Muscle of arm (tissue), 12 donors: ENCODE measurements around the gene UFSP2. TPM values are rescaled to one million over a fixed set of nuclear protein-coding genes. Genes with fewer than 3 reads are reported as not detected.

ENCODE experiments used
- DNase-seq: peaks from one replicate; pipeline ENCODE4 v3.0.0-alpha.2; 2013
- polyA plus RNA-seq, 12 donors: library from polyadenylated mRNA; unstranded; fragments of 120-200 nt; gene quantifications; one replicate each; pipeline ENCODE4 v1.2.1, GENCODE V29; 2013; ENCODE audit not compliant: insufficient read length in 12 of 12

The UFSP2 gene
- polyA plus RNA-seq, 12 donors: 39.4 to 59.1 (median 51.5) TPM; not detected in 1

DNA sequence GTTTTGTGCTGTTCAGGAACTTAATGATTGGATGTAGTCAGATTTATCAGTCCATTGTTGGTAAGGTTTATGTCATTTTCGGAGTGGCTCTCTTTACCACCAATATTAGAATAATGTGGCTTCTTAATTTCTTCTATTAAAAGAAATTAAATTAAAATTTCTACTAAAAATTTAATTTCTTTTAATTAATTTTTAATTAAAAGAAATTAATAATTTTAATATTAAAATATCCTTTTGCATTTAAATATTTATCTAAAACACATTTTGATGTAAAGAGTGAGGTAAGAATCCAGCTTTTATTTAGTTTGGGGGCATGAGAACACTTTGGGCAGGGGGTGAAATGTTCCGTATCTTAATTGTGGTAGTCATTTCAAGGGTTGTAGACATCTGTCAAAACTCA, 15.7 kb upstream of the UFSP2 start:
- DNase-seq: no peak

DNA sequence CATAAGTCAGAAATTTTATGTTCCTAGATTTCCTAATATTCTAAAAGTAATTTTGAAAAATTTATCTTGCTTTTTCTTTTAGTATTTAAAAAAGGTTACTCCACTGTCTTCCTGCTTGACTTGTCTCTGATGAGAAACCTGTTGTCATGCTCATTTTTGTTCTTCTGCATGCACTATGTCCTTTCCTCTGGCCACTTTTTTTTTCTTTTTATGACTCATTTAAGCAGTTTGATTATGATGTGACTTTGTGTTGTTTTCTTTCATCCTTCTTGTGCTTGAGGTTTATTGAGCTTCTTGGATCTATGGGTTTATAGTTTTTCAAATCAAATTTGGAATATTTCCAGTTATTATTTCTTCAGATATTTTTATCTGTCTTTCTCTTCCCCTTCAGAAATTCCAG, 12.0 kb upstream of the UFSP2 start:
- DNase-seq: no peak

DNA sequence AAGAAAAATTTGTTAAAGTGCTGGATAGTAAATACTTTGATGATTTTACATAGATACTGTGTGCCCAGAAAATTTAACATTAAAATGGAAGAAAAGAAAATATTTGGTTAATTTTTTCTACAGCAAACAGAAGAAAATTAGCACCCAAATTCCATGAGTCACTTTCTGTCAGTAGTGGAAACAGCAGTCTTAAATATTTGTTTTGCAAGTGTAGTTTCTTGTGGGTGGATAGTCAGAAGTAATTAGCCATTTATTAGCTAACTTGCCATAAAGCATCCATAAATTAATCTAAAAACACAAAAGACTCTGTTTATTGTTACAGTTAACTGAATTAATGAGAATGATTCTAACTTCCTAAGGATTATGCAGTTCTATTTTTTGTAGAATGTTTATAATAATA, 9.7 kb upstream of the UFSP2 start:
- DNase-seq: no peak

DNA sequence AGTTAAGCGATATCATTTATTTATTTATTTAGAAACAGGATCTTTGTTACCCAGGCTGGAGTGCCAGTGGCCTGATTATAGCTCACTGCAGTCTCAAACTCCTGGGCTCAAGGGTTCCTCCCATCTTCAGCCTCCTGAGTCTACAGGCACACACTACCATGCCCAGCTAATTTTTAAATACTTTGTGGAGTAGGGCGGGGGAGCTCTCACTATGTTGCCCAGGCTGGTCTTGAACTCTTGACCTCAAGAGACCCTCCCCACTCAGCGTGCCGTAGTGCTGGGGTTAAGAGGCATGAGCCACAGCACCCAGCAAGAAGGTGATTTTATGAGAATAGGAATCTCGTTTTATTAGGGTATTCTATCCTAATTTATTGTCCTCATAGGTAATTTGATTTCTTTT, 3.9 kb upstream of the UFSP2 start:
- no peak for DNase-seq

DNA sequence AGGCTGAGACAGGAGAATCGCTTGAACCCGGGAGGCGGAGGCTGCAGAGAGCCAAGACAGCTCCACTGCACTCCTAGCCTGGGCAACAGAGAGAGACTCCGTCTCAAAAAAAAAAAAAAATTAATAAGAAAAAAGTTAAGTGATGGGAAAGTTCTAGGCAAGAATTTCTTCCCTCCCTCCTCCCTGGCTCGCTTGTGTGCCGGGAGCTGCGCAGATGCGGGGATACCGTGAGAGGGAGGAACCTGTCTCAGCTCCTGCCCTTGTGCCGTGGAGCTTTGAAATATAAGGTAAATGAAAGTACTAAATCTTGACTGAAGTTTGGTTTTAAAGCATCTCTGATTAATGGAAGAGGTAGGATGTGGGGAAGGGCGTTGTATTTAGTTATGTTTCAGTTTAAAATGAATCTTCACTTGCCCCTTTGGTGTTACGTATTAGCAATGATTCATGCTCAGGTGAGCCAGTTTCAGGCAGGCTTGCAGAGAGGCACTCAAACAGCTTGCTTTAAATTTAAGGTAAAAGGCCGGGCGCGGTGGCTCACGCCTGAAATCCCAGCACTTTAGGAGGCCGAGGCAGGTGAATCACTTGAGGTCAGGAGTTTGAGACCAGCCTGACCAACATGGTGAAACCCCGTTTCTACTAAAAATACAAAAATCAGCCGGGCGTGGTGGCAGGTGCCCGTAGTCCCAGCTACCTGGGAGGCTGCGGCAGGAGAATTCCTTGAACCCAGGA, 1.4 kb upstream of the UFSP2 start:
- DNase-seq: no peak

DNA sequence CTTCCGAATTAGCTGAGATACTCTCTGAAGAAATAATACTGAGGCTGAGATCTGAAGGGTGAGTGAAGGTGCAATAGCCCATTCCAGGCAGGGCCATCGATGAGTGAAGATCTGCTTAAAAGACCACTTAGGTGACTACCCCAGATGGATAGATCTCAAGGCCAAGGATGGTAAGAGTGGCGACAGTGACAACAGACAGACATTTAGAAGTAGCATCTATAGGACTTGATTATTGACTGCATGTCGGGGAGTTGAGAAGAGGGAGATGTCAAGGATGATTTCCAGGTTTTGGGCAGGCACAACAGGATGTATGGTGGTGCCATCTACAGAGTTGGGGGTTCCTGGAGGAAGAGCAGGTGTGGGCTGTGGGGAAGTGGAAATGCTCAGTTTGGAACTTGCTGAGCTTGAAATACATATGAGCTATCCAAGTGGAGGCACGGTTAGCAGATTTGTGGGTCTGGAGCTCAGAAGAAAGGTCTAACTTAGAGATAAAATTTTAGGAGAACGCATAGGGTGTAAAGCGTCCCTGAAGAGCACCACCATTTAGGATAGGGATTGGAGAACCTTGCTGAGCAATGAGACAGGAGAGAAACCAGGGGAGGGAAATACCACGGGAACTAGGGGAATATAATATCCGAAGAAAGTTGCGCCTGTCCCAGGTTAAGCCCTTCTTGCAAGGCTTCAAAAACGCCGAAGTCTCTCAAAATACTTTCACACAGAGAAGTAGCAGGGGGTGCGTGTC, 688 bp downstream of the UFSP2 start:
- DNase-seq: no peak

DNA sequence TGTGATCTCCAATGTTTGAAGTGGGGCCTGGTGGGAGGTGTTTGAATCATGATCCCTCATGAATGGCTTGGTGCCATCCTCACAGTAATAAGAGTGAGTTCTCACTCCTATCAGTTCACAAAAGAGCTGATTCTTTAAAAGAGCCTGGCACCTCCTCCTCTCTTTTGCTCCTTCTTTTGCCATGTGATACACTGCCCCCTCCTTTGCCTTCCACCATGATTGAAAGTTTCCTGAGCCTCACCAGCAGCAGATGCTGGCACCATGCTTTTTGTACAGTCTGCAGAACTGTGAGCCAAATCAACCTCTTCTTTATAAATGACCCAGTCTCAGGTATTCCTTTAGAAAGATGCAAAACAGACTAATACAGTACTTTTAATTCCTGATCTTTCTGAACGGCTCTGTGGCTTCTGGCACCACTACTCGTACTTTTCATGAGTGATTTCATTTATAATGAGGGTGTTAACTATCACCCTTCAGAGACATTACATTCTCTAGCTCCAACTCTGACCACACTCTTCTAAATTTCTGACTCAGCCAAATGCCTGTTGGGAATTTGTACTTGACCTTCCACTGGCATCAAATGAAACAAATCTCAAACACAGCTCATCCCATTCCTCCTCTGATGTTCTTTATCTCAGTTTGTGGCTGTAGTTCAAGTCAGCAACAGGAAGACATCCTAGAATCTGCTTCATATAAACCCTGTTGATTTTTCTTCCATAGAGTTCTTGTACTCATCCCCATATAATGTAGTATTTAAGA, 4.2 kb downstream of the UFSP2 start:
- DNase-seq: no peak

DNA sequence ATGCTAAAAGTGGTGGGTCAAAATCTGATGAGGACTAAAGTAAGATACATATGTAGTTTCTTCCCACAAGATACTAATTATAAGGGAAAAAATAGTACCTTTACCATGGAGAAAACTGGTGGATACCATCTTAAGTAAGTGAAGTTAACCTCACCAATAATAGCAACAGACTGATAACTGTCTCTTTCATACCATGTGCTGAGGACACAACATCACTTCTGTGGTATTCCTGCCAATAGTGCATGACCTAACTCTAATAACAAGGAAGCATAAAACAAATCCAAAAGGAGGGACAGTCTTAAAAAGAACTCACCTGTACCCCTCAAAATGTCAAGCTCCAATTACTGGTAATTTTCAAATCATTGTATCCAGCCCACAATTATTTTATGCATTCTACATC, 8.8 kb downstream of the UFSP2 start:
- DNase-seq: no peak

DNA sequence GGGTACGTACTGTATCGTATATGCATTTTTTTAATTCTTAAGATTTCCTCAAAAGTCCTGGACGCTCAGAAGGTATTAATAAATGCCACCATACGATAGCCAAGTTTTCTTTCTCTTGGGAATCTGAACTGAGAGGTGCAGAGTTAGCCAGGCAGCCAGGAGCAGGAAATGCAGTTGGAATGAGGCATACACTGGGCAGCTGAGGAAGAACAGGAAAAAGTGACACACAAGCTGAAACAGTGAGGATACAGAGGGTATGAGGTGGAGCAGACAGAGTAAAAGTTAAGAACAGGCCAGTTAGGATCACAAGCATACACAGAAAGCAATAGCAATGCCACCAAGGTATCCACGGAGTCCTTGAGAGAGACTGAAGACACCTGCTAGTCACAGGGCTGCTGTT, 13.4 kb downstream of the UFSP2 start:
- no peak for DNase-seq

DNA sequence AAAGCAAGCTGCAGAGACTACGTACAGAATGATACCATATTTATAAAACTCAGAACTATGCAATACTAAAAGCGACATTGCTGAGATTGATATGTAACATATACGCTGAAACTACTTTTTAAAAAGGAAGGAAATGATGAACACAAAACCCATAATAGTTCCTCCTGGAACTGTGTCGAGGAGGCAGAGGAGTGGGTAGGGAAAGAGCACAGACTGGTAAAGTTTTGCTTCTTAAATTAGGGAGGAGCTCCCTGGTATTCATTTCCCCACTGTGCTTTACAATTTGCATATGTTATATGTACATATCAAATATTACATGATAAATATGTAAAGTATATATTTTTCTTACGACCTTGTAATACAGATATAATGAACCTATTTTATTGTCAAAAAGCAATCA, 13.9 kb downstream of the UFSP2 start:
- DNase-seq: no peak

DNA sequence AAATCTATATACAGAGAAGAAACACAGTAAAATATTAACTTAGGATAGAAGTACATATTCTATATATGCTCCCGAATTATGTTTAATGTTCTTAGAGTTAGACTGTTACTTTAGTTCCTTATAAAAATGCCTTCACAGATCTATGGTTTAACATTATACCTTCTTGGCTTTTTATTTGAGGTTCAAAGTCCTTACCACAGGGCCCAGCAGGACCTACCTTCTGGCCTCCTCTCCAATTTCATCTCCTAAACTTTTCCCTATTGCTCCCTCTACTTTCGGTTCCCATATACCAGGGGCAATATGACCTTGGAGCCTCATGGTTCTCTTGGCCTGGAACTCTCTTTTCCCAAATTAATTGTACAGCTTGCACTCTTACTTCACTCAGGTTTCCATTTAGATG, 17.3 kb downstream of the UFSP2 start:
- no peak for DNase-seq

DNA sequence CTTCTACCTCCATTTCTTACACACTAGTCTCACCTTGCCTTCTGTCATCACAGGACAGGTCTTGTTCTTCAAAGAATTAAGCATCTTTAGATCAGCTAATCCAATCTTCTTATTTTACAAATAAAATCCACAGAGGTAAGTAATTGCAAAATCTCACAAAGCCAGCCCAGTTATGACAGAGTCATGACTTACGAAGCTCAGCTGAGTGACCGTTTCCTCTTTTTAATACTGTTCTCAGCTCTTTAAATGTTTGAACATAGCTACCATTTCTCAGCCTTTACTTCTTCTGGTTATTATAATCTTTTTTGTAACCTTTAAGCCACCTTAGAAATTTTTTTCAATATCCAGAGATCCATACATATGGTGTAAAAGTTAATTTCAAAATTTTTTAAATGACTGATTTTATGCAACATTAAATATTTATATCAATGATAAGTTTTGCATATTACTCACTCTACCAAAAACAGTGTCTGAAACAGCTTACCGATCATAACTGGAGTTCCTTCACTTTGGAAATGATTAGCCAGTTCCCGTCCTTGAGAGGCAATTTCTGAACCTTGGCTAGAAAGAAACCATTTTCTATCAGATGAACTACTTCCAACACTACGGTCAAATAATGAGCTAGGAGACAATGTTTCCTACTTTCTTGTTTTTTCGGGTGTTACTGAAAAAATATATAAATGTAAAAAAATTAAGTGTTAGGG, 20.3 kb downstream of the UFSP2 start:
- no peak for DNase-seq

DNA sequence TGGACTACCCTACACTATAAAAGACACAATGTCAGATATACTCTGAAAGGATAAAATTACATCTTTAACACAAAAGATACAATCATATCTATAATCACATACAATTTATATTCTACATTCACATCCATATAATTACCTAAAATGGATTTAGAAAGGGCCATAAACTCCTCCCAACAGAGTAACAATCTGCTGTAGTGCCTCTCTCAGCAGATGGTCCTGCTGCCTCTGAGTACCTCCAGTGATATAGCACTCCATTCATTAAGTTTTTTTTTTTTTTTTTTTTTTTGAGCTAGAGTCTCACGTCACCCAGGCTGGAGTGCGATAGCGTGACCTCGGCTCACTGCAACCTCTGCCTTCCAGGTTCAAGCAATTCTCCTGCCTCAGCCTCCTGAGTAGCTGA, 21.7 kb downstream of the UFSP2 start:
- DNase-seq: no peak

DNA sequence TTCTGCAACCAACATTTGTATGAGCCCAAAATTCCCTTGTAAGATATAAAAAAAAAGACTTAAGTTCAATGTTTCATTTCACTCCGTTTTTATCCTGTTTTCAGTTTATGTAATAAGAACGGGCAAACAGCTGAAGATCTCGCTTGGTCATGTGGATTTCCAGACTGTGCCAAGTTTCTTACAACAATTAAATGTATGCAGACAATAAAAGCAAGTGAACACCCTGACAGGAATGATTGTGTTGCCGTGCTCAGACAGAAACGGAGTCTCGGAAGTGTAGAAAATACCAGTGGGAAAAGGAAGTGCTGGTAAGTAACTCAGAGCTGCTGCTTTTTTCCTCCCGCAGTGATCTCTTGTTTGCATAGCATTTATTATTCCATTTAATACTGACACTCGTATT, 26.3 kb downstream of the UFSP2 start:
- DNase-seq: no peak

DNA sequence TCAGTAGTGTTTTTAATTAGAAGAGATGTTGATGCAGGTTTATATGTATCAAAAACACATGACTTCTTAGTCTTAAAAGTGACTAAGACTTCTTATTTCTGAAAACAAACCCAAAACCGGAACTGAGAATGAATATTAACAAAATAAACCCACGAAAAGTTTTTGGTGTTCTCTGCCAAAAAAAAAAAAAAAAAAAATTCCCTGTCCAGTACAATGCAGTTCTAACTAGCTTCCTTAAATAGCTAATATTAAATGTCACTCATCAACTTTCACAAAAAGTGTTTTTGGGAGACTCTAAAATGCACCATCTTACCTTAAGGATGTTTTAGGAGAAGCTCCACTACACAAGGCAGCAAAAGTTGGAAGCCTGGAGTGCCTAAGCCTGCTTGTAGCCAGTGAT, 27.1 kb downstream of the UFSP2 start:
- no peak for DNase-seq

DNA sequence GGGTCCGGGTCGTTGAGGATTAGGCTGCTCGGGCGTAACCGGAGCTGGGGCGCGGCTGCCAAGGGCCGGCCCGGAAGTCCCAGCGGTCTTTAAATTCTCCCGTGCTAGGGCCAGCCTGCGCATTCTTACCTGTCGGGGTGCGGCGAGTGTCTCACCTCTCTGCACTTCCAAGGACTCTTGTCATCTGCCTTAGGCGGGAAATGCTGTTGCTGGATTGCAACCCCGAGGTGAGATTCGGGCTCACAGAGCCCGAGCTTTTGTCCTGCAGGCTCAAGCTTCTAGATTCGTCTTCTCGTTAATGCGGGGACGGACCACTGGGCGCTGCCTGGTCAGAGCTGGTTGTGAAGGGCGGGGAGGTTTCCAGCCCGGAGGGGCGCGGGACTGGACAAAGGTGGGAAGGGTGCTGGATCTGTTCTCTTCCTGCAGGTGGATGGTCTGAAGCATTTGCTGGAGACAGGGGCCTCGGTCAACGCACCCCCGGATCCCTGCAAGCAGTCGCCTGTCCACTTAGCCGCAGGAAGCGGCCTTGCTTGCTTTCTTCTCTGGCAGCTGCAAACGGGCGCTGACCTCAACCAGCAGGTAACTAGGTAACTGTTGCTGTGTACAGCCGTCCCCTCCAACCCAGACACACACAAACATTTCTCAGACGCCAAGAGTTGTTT, 28.9 kb downstream of the UFSP2 start, which contains the start of gene ANKRD37:
ANKRD37 (plus strand) TSS at position 118 of the 662 bp plus-strand sequence; CDS start at position 201, 83 bp downstream.
- peak; percentile 43 for DNase-seq

DNA sequence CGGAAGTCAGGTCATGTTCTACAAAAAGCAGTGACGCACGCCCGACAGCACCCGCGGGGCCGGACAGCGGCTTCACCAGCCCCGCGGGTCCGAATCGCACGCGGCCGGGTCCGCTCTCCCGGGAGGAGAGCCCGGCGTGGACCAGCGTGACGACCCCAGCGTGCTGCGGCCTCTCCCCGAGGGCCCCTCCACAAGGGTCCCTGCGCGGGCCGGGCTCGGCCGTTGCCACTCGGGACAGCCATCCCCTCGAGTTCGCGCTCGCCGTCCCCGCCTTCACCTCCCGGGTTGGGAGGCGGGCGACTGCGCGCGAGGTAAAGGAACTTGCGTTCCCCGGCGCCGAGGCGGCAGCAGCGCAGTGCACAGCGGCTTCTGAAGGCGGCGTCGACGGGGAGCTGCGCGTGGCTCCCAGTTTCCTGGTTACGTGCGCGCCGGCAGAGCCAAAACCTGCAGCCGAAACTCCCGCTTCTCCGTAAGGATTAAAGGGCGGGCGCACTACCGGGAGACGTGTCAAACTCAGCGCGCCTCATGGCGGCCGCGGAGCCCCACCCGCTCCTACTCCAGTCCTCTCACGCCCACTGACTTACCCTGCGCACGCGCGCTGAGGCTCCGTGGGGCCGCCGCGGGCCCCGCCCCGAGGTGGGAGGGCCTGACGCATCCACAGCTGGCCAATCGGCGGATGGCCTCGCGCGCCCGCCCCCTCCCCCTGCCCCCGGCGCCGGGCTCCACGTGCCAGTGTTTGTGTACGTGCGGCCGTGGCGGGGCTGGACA, 29.6 kb downstream of the UFSP2 start:
- DNase-seq: peak; percentile 97

DNA sequence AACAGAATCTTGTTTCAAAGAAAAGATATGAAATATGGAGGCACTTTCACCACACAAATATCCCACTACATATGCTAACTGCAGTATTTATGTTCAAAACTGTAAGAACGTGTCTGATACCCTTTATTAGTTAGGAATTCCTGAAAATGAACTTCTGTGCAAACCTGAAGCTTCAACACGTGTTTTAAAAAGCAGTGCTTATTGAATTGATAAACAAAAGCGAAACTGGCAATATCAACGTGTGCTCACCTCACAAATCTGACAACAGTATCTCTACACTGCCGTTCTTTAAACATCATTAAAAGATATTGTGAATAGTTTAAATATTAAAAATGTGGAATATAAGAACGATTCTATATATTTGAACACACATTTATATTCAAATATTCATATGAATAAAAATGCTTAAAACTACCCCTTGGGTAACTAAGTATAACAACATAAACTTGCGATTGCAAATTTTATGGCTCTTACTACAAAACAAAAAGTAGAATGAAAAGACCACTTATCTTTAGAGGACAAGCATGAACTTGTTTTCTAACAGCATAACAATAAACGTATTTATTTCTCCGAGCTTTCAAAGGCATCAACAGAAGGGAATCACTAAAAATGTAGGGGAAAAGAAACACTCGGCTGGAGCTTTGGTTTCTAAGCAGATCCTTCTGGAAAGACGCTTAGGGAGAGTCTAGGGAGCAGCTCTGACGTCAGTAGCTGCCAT, 30.4 kb downstream of the UFSP2 start, which contains the start of gene LRP2BP:
LRP2BP (minus strand) TSS at position 687 of the 718 bp plus-strand sequence. CDS start 17,738 bp downstream, outside the sequence.
- DNase-seq: peak; percentile 93

DNA sequence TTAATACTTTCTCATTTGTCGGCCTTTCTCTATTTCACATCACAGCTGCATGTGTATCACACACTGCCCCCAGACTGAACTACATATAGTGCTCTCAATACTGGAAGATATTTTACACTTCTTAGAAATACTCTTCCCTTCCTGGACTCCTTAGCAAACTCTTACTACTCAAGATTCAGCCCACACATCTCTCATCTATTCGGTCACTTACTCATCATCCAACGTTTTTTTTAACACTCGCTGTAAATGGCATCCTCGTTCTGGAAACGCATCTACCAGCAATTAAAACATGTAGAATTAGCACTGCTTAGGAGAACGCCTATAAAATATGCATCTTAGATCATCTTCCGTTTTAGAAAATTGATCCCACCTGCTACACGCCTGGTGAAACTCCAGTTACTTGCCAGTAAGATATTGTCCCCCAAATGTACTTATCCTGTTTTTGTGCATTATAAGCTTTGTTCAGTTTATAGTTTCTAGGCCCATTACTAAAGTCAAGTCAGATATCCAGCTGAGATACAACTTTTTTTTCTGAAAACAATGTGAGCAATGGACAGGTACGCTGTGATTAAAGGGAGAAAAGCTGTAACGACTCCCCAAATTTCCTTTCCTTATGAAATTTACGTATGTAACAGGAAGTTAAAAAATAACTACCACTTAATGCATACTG, 31.1 kb downstream of the UFSP2 start:
- DNase-seq: peak; percentile 36
